HG02623 (cell line): ENCODE data around the gene P2RY13.

Experiments used
- ATAC-seq: cut with Tn5 transposase; IDR thresholded peaks from one replicate; pipeline ENCODE4 v1.9.1; 2021; ENCODE audit warnings: moderate library complexity; ENCODE audit not compliant: unreplicated experiment

The P2RY13 gene

DNA sequence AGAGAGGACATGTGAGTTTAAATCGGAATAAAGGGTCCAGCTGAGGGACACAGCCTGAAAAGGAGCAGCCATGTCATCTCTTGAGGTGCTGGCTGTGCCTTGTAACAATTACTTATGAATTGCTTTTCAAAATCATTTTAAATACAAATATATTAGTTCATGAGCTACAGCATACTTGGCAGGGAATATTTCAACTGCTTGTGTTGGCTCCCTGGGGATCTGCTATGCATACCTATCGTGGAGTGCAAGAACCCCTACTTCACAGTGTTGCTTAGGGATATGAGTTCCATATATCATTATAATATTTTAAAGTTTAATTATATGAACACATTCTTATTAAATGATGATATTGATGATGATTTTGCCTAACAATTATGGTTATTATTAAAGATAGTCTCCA lies 31.9 kb downstream of the P2RY13 start:
- ATAC-seq, result no peak

DNA sequence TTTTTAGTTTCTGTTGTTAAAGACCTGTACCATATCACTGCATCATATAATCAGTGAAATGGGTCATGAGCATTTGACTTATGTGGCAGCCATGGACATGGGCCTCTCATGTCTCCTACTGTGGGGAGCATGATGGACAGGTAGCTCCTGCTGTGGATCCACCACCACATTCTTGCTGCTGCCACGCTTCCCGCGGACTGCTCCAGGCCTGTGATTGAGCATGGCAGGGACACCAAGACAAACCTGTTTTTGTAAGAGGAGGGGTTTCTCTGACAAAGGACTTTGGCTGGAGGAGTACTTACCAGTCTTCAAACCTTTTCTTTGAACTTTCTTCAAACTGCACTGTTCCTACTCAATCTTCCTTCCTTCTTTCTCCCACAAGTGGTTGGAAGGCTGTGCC lies 33.1 kb downstream of the P2RY13 start:
- ATAC-seq, result no peak

GRCh38 chr3:151293127-151293526 lies 36.2 kb downstream of the P2RY13 start:
- no peak for ATAC-seq

DNA sequence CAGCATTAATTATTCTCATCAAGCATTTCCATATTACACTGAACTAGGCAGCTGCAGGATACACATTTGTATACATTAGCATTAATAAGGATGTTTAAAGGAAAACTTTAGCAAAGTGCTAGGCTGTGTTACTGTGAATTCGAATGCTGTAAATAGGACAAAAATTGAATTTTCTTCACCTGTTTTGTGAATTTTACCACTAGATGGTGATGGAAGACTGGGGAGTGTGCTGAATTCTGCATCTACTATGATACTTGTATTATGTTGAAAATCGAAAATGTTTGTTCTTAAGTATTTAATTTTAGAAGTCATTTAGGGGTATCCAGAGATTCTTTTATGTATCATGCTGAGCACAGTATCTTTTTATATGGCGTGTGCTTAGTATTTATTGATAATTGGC lies 38.7 kb downstream of the P2RY13 start:
- no peak for ATAC-seq

DNA sequence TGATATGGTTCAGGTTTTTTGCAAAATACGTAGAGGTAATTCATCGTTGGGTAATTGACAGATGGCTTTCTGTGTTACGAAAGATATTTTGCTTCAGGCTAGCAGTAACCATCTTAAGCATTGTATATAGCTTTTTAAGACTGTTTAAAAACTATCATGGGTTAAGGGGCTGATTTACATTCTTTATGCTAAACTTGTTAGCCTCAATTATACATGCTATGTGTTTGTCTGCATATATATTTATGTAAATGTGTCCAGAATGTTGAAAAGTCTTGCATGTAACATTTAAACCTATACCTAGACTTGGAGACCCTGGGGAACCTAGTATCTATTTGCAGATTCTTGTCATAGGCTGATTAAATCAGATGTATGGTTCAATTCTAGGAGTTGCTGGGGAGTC lies 39.9 kb downstream of the P2RY13 start:
- ATAC-seq, result no peak

DNA sequence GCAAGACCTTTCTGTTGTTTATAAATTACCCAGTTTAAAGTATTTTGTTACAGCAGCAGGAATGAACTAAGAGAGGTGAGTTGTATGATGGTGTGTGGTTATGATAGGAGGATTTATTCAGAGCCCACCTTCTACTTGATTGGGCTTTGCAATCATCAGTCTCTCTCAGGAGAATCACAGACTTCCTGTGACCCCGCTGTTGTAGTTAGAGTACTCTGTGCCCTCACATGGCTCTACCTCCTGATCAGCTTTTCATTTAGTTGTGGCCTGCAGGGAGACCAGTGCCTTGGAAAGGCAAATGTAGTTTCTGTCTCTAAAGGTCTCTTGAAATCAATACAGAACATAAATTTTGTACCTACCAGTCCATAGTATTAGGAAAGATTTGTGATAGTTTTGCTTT lies 43.4 kb downstream of the P2RY13 start:
- no peak for ATAC-seq

DNA sequence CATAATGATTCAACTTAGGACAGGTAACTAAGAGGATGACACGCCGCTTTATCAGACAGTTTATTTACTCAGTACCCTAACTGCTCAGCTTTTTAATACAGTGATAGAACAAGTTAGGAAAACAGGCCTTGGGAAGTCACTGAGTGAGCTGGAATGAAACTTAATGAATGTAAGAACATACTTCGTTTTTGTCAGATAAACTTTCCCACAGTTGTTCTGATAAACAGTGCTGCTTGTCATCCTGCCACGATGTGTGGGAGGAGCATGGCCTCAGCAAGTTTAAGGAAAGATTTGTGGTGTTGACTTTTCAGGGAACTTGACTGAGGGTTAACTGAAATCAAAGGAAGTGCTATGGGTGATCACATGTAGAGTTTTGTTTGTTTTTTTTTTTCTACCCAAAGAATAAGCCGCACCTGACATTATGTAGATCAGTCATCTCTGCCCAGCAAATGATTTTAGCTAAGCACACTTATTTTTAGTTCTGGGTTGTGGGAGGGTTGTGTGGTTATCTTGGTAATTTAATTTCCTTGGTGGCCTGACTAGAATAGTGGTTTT lies 45.4 kb downstream of the P2RY13 start:
- no peak for ATAC-seq

GRCh38 chr3:151283387-151283786 lies 46.0 kb downstream of the P2RY13 start:
- ATAC-seq, result no peak

- ATAC-seq, result peak; percentile 50
Observed at GRCh38 chr3:151282921-151283320, 46.4 kb downstream of the P2RY13 start.

DNA sequence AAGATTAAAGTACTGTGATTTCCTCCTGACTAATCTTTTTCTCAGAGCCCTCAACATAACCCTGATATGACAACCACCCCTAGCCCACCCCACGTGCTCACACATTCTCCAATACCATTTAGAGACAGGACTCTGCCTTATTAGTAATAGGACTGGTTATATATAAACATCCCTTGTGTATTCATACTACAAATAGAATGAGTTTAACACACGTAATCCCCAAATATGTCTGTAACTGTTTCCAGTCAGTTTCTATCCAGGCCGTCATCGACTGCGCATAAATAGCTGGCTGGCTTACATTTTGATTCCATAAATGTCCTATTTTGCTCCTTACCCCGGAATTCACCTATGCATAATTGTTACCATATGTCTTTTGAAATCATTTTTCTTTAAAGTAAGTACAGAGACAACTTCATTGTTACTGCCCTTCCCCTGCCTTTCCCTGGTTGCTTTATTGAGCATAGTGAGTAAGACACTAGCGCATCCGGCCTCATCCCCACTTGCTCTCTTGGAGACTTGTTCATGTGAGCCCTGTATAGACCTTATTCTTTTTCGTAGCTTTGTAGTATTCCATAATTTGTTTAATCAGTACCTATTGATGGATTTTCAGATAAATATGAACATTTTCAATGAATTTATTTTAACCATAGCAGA lies 47.6 kb downstream of the P2RY13 start:
- ATAC-seq, result no peak

DNA sequence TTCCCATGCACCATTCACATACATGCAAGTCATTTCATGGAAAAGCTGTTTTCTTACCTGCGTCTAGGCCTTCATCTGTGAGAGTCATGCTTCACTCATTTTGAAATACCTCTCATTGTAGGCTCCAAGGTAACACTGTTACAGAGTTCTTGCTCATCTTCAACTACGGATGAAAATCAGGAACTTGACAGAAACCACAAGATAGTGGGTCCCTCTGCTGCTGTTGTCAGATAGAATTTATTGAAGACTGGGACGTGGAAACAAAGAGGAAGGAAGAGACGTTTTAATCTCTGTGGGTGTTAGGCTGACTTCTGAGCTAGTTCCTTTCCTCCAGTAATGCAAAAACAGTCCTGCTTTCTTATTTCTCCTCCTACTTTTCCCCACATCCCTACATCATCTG lies 51.1 kb downstream of the P2RY13 start, which contains the start of gene P2RY14:
Gene P2RY14 (minus strand): TSS at position 313 of the 400 bp plus-strand sequence. CDS start 64,226 bp downstream, outside the sequence.
- no peak for ATAC-seq

DNA sequence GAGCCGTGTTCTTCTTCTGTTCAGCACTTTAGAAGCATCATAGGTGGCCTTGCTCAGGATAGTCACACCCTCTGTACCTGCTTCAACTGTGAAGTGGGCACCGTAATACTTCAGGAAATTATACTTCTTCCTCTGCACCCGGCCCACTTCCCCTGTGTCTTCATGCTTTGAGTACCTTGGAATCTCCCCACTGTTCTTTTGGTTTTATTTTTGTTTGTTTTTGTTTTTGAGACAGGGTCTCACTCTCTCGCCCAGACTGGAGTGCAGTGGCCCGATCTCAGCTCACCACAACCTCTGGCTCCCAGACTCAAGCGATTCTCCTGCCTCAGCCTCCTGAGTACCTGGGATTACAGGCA lies 52.7 kb downstream of the P2RY13 start:
- ATAC-seq, result peak; percentile 54
